CD14-positive monocyte (primary cell): ENCODE results near the gene MAP7D1. TPM values are rescaled to one million over a fixed set of nuclear protein-coding genes. Genes with fewer than 3 reads are reported as not detected.

Source experiments
- DNase-seq, 3 donors: peaks; one replicate each; pipeline ENCODE4 v3.0.0-alpha.2; 2011 to 2022
- H2AFZ ChIP-seq: 2 replicates; pipeline ENCODE4 v1.6.0; 2012; ENCODE audit warnings: mild to moderate bottlenecking, low read depth, low read length, inconsistent platforms; ENCODE audit not compliant: insufficient read depth, poor library complexity, severe bottlenecking
- H3K27ac ChIP-seq, 2 donors: 1 replicate in 1 of 2; 2 replicates in 1 of 2; pipeline ENCODE4 v1.5.1; 2012 to 2013; ENCODE audit warnings: low read length in 2 of 2, control low read depth in 1 of 2, inconsistent platforms in 1 of 2, low read depth in 1 of 2, mild to moderate bottlenecking in 1 of 2
- H3K27me3 ChIP-seq, 2 donors: one replicate each; pipeline versions ENCODE4 v1.6.0 to v1.6.1; 2011 to 2013; ENCODE audit warnings: low read length in 2 of 2; ENCODE audit not compliant: control insufficient read depth in 2 of 2, insufficient read depth in 2 of 2
- H3K36me3 ChIP-seq, 2 donors: replicated peaks in 1 of 2; 1 replicate in 1 of 2; 2 replicates in 1 of 2; pipeline versions ENCODE4 v1.5.1 to v1.6.1; 2012 to 2013; ENCODE audit warnings: low read length in 2 of 2, control low read depth in 1 of 2, inconsistent platforms in 1 of 2, mild to moderate bottlenecking in 1 of 2; ENCODE audit not compliant: insufficient read depth in 2 of 2, control insufficient read depth in 1 of 2
- H3K4me1 ChIP-seq, 2 donors: 1 replicate in 1 of 2; 2 replicates in 1 of 2; pipeline versions ENCODE4 v1.5.1 to v1.6.1; 2012 to 2013; ENCODE audit warnings: low read length in 2 of 2, control low read depth in 1 of 2, inconsistent platforms in 1 of 2, mild to moderate bottlenecking in 1 of 2, moderate library complexity in 1 of 2; ENCODE audit not compliant: insufficient read depth in 2 of 2, control insufficient read depth in 1 of 2
- H3K4me2 ChIP-seq: replicated peaks from 2 replicates; pipeline ENCODE3; 2012; ENCODE audit warnings: low read length, moderate library complexity, mild to moderate bottlenecking; ENCODE audit not compliant: poor library complexity, severe bottlenecking; ENCODE audit errors: extremely low read depth
- H3K4me3 ChIP-seq, 3 experiments: fragments of 200-600 bp in 1 of 3; sonication (generic) in 1 of 3; replicated peaks in 1 of 3; 1 replicate in 2 of 3; 2 replicates in 1 of 3; pipeline ENCODE4 v1.5.1; 2011 to 2013; ENCODE audit warnings: low read length in 3 of 3, mild to moderate bottlenecking in 3 of 3, control low read depth in 2 of 3, low read depth in 2 of 3, inconsistent platforms in 1 of 3, moderate library complexity in 1 of 3
- H3K79me2 ChIP-seq: 2 replicates; pipeline ENCODE4 v1.6.0; 2012; ENCODE audit warnings: mild to moderate bottlenecking, control low read depth, inconsistent platforms, low read length, moderate library complexity; ENCODE audit not compliant: insufficient read depth
- H3K9ac ChIP-seq: 2 replicates; pipeline ENCODE4 v1.6.0; 2017; ENCODE audit warnings: low read length, mild to moderate bottlenecking; ENCODE audit not compliant: insufficient read depth, poor library complexity, severe bottlenecking
- H3K9me3 ChIP-seq, 2 donors: replicated peaks in 1 of 2; 1 replicate in 1 of 2; 2 replicates in 1 of 2; pipeline versions ENCODE4 v1.5.1 to v1.6.1; 2012 to 2013; ENCODE audit warnings: low read length in 2 of 2, control low read depth in 1 of 2; ENCODE audit not compliant: control insufficient read depth in 1 of 2, insufficient read depth in 1 of 2
- H4K20me1 ChIP-seq: 2 replicates; pipeline ENCODE4 v1.6.0; 2012; ENCODE audit warnings: mild to moderate bottlenecking, low read length, control low read depth, moderate library complexity; ENCODE audit not compliant: insufficient read depth
- H3K27ac Mint-ChIP-seq, 7 donors: one replicate each; pipeline ENCODE4 v1.8.0; 2020; ENCODE audit warnings: mild to moderate bottlenecking in 7 of 7, mixed read lengths in 7 of 7, moderate library complexity in 6 of 7, inconsistent platforms in 2 of 7
- H3K27me3 Mint-ChIP-seq, 3 donors: one replicate each; pipeline ENCODE4 v1.8.0; 2021 to 2022; ENCODE audit warnings: low read depth in 3 of 3, mild to moderate bottlenecking in 3 of 3, mixed read lengths in 3 of 3, moderate library complexity in 3 of 3, inconsistent platforms in 1 of 3
- H3K36me3 Mint-ChIP-seq, 2 donors: one replicate each; pipeline ENCODE4 v1.8.0; 2020; ENCODE audit warnings: mixed read lengths in 2 of 2, inconsistent platforms in 1 of 2, mild to moderate bottlenecking in 1 of 2
- H3K4me1 Mint-ChIP-seq: one replicate; pipeline ENCODE4 v1.8.0; 2020; ENCODE audit warnings: mild to moderate bottlenecking, mixed read lengths
- H3K4me3 Mint-ChIP-seq, 2 donors: one replicate each; pipeline ENCODE4 v1.8.0; 2020; ENCODE audit warnings: mild to moderate bottlenecking in 2 of 2, mixed read lengths in 2 of 2, moderate library complexity in 1 of 2
- H3K9me3 Mint-ChIP-seq, 7 donors: one replicate each; pipeline ENCODE4 v1.8.0; 2020 to 2022; ENCODE audit warnings: mixed read lengths in 7 of 7, mild to moderate bottlenecking in 6 of 7, moderate library complexity in 6 of 7, inconsistent platforms in 2 of 7
- CTCF ChIP-seq: fragments of 200-600 bp; IDR thresholded peaks from one replicate; pipeline ENCODE4 v1.8.0; 2022; ENCODE audit warnings: antibody characterized with exemption, mild to moderate bottlenecking
- WGBS: methylation state at CpG from one replicate; pipeline ENCODE4 v1.1.5; 2013; ENCODE audit warnings: missing lambda C conversion rate; ENCODE audit not compliant: insufficient coverage; 5-methylcytosine and 5-hydroxymethylcytosine counted together
- intact Hi-C, 2 donors: fragments of 100-400 bp; cut with micrococcal nuclease; formaldehyde crosslinking; loops; one replicate each; pipeline versions ENCODE4 v1.15.0 to v1.15.1; 2023
- polyA plus RNA-seq, 3 donors: library from polyadenylated mRNA; depleted of rRNA in 1 of 3; unstranded in 2 of 3; stranded (reverse) in 1 of 3; fragments of 300-500 nt in 2 of 3; fragments of >200 nt in 1 of 3; fragmentation: Illumina TruSeq in 2 of 3; gene quantifications; 1 replicate in 2 of 3; 2 replicates in 1 of 3; pipeline ENCODE4 v1.2.3, GENCODE V29; 2012 to 2021

The MAP7D1 gene
- polyA plus RNA-seq, 3 donors, result 12.3 to 153 (median 13.6) TPM

- H3K4me1 Mint-ChIP-seq, result peaks cover 27% of the 10 kb centered on the region
- H3K4me3 Mint-ChIP-seq, result no peak overlapping the region
- H3K27ac ChIP-seq, result peak overlapping the region in 1 of 2 donors; percentile 87
- no peaks in the 10 kb centered on the region for H3K79me2 ChIP-seq
- H3K27me3 Mint-ChIP-seq, result peaks cover 0 to 6% (median 3%) of the 10 kb centered on the region in 3 donors
- no peaks in the 10 kb centered on the region for H3K36me3 Mint-ChIP-seq
- H3K36me3 ChIP-seq, result no peaks in the 10 kb centered on the region
- H3K27ac Mint-ChIP-seq, result peak overlapping the region; percentile 25 to 92 (median 70)
- no peaks in the 10 kb centered on the region for H3K27me3 ChIP-seq
- WGBS, result 100% methylated on average over 5 of the region's 6 CpGs
- H4K20me1 ChIP-seq, result no peaks in the 10 kb centered on the region
- no peaks in the 10 kb centered on the region for H3K9me3 ChIP-seq
- no peak overlapping the region for H3K4me3 ChIP-seq
- peak overlapping the region; percentile 46 for H2AFZ ChIP-seq
- peaks cover 0 to 2% (median 0%) of the 10 kb centered on the region in 7 donors for H3K9me3 Mint-ChIP-seq
- no peak for TF ChIP-seq CTCF
- no peak for DNase-seq
- H3K9ac ChIP-seq, result no peak overlapping the region
- peaks cover 25 to 29% of the 10 kb centered on the region in 2 donors for H3K4me1 ChIP-seq
- no peak overlapping the region for H3K4me2 ChIP-seq
- intact Hi-C loops, result no loop called here
Measured at GRCh38 chr1:36204347-36204909, 48.5 kb downstream of the MAP7D1 start.

DNA sequence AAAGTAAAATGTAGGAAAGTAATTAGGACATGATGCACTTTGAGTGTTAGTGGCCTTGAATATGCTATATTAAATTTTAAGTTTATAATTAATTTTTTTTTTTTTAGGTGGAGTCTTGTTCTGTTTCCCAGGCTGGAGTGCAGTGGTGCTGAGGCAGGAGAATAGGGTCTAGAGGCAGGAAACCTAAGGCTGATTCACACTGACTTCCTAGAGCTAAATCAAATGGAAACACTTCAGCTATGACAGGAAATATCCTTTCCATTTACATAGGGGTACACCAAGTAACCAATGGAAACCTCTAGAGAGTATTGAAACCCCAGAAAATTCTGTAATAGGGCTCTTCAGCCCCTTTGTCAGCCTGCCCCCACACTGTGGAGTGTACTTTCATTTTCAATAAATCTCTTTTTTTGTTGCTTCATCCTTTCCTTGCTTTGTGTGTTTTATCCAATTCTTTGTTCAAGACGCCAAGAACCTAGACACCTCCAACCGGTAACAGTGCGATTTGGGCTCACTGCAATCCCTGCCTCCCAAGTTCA is 50.4 kb downstream of the MAP7D1 start:
- no peak overlapping the region for H3K27ac Mint-ChIP-seq
- WGBS, result 78% methylated on average over 2 of the region's 3 CpGs
- no peak overlapping the region for H3K27ac ChIP-seq

More for the DNA sequence above, 50.4 kb downstream of the MAP7D1 start:
- peaks cover 0 to 6% (median 5%) of the 10 kb centered on the region in 3 donors for H3K27me3 Mint-ChIP-seq
- Histone ChIP-seq H3K27me3 (no peaks in the 10 kb centered on the region), H3K9me3 (no peaks in the 10 kb centered on the region), H3K4me3 (no peak overlapping the region), H2AFZ (no peak overlapping the region), H3K36me3 (no peaks in the 10 kb centered on the region), H3K79me2 (no peaks in the 10 kb centered on the region), H3K4me2 (no peak overlapping the region), H3K4me1 (peaks cover 31 to 35% of the 10 kb centered on the region in 2 donors), H4K20me1 (no peaks in the 10 kb centered on the region), H3K9ac (no peak overlapping the region)
- intact Hi-C loops, result no loop called here
- H3K9me3 Mint-ChIP-seq, result peaks cover 0 to 2% (median 0%) of the 10 kb centered on the region in 7 donors
- no peak overlapping the region for H3K4me3 Mint-ChIP-seq
- no peak for DNase-seq
- H3K36me3 Mint-ChIP-seq, result no peaks in the 10 kb centered on the region
- TF ChIP-seq CTCF, result no peak
- H3K4me1 Mint-ChIP-seq, result peaks cover 29% of the 10 kb centered on the region
